Tibial nerve (tissue), 3 donors: ENCODE data around the gene TNN.

ENCODE experiments used
- CTCF ChIP-seq, 5 experiments: fragments of 200-600 bp in 3 of 5; fragments of 450-650 bp in 2 of 5; sonication (generic) in 3 of 5; IDR thresholded peaks; one replicate each; pipeline ENCODE4 v1.5.1; 2016 to 2019; ENCODE audit warnings: antibody characterized with exemption in 5 of 5, mild to moderate bottlenecking in 3 of 5, moderate library complexity in 2 of 5
- POLR2A ChIP-seq, 2 donors: fragments of 450-650 bp; IDR thresholded peaks; one replicate each; pipeline ENCODE4 v1.6.1; 2017; ENCODE audit warnings: antibody characterized with exemption in 2 of 2, mild to moderate bottlenecking in 2 of 2, moderate library complexity in 2 of 2

GRCh38 chr1:175099916-175100315 lies 32.3 kb downstream of the TNN start:
- TF ChIP-seq CTCF (IDR thresholded peaks at IDR 0.05) (no peak), POLR2A (IDR thresholded peaks at IDR 0.05) (no peak)
